ENCODE data around the gene NIPAL3. TPM values are rescaled to one million over a fixed set of nuclear protein-coding genes. Genes with fewer than 3 reads are reported as not detected.

Gene NIPAL3
- total and polyA plus RNA-seq, 2 donors (not counting 3 experiments of a cell fraction or from before 2014, with no cell fraction given), result 15.5 to 16.0 TPM

- no peaks in the 10 kb centered on the region for H3K27me3 ChIP-seq (ENCODE audit: control insufficient read depth in 2 of 2, insufficient read depth in 2 of 2, low read length in 2 of 2)
- no peak overlapping the region for H2AFZ ChIP-seq (ENCODE audit: low read depth, low read length)
- DNase-seq (ENCODE audit: low read depth, low spot score) (no peak), FAIRE-seq (no peak)
- BruUV-seq (replicated peaks), result no TSS peak
- H4K20me1 ChIP-seq (replicated peaks; ENCODE audit: control insufficient read depth, extremely low read depth, insufficient read depth, low read length), result no peaks in the 10 kb centered on the region
- no peaks in the 10 kb centered on the region for H3K36me3 ChIP-seq (ENCODE audit: control insufficient read depth in 2 of 2, extremely low read depth in 1 of 2, insufficient read depth in 2 of 2, low read length in 2 of 2)
- no peak for TF ChIP-seq GATA2 (IDR thresholded peaks at IDR 0.05; ENCODE audit: insufficient read depth, insufficient read length, low read depth, low read length)
- TF ChIP-seq MYC (IDR thresholded peaks at IDR 0.05; ENCODE audit: low read depth, low read length), result no peak
- TF ChIP-seq MAX (IDR thresholded peaks at IDR 0.05; ENCODE audit: insufficient read depth, insufficient read length), result no peak
- no peak for TF ChIP-seq POLR2AphosphoS5 (IDR thresholded peaks at IDR 0.05; ENCODE audit: insufficient read depth, low read depth, low read length)
- TF ChIP-seq FOS (IDR thresholded peaks at IDR 0.05; ENCODE audit: borderline replicate concordance, insufficient read depth, low read length), result no peak
- TF ChIP-seq CTCF (IDR thresholded peaks at IDR 0.05; ENCODE audit: extremely low read depth in 1 of 2, insufficient read depth in 1 of 2, low read depth in 1 of 2, low read length in 2 of 2), result no peak
- no peak for TF ChIP-seq JUN (IDR thresholded peaks at IDR 0.05; ENCODE audit: borderline replicate concordance, insufficient read depth, insufficient read length, low read depth)
- TF ChIP-seq POLR2A (IDR thresholded peaks at IDR 0.05; ENCODE audit: low read depth, low read length), result no peak
- no peak for TF ChIP-seq EZH2 (IDR thresholded peaks at IDR 0.05; ENCODE audit: borderline replicate concordance, low read depth, low read length, severe bottlenecking)
- H3K4me2 ChIP-seq (ENCODE audit: insufficient read depth, low read length), result no peak overlapping the region
- H3K9me1 ChIP-seq (replicated peaks; ENCODE audit: control insufficient read depth, extremely low read depth, insufficient read depth, low read length), result no peaks in the 10 kb centered on the region
- intact Hi-C loops (cut with micrococcal nuclease) (no loop called here), dilution Hi-C loops (cut with MboI; ENCODE audit: extremely low pct_ligation_motif_present, low sequenced_read_pairs) (no loop called here)
- no peak overlapping the region for H3K9ac ChIP-seq (replicated peaks; ENCODE audit: extremely low read depth, insufficient read depth, low read length)
- no peaks in the 10 kb centered on the region for H3K9me3 ChIP-seq (replicated peaks; ENCODE audit: control insufficient read depth, insufficient read depth, low read length)
- ChIA-PET POLR2A (no interaction called here), CTCF (no interaction called here)
- no peaks in the 10 kb centered on the region for H3K4me1 ChIP-seq (ENCODE audit: control insufficient read depth, extremely low read depth, insufficient read depth, low read length)
- H3K79me2 ChIP-seq (ENCODE audit: control insufficient read depth, insufficient read depth, low read length), result no peaks in the 10 kb centered on the region
- H3K4me3 ChIP-seq (replicated peaks in 1 of 3; ENCODE audit: insufficient read depth in 1 of 3, low read depth in 1 of 3, low read length in 3 of 3), result no peak overlapping the region
- H3K27ac ChIP-seq (ENCODE audit: insufficient read depth, low read depth, low read length), result no peak overlapping the region
These were observed 25.9 kb downstream of the NIPAL3 start for GRCh38 chr1:24441480-24441879.
